Stimulated activated CD8-positive, alpha-beta memory T cell treated with anti-CD3 and anti-CD28 coated beads, Interleukin-7, amount 100 ng/mL, for 1 hour (primary cell): ENCODE data around the gene PTCD1.
A peak's percentile ranks its signal among the peaks of the same experiment; 100 is the strongest.
"Not testable (repeated sequence)": the region's sequence is repeated elsewhere in the genome, so short reads cannot be mapped to it uniquely, and the experiment has no call there.

Experiments
- DNase-seq, 2 donors: peaks; one replicate each; pipeline ENCODE4 v3.0.0-alpha.2; 2020; ENCODE audit warnings: low read depth in 2 of 2

Gene PTCD1

DNA sequence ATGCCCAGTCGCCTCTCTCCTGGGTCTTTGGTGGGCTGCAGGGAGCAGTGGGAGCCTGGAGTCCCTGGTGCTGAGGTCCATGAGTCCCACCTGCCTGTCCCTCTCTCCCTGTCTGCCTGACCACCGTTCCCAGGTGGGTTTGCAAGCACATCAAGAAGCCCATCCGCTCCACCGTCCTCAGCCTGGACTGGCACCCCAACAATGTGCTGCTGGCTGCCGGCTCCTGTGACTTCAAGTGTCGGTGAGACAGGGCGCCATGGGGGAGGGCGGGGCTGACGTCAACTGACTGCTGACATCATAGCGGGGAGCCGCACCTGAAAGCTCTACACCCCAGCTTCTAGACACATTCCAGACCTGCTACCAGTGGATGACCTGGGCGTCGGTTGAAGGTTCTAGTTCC lies 48.8 kb downstream of the PTCD1 start:
- DNase-seq = no peak

- no peak for DNase-seq
Measured at GRCh38 chr7:99387912-99388311, 50.7 kb downstream of the PTCD1 start.

GRCh38 chr7:99387239-99387635 lies 51.4 kb downstream of the PTCD1 start:
- DNase-seq = not testable (repeated sequence)

DNA sequence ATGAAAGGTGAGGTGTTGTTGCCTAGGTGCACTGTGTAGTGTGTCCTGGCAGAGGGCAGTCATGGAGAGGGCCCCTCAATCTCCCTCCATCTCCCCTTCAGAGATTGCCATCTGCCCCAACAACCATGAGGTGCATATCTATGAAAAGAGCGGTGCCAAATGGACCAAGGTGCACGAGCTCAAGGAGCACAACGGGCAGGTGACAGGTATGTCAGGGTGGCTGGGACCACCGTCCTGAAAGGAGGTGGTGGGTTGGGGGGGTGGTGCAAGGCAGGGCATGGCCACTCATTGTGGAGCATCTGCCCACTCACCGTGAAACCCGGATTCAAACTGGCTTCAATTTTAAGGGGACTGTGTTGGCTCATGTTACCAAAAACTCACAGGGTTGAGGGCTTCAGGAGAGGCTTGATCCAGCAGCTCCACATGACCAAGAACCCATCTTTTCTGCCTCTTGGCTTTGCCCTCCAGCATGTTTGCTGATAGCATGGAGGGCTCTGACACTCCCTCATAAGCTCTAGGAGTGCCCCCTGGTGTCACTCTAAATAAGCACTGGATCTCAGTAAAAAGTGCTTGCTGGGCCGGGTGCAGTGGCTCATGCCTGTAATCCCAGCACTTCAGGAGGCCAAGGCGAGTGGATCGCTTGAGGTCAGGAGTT lies 51.9 kb downstream of the PTCD1 start:
- DNase-seq = no peak

GRCh38 chr7:99385564-99385963 lies 53.0 kb downstream of the PTCD1 start:
- DNase-seq = no peak

- no peak for DNase-seq
Measured at GRCh38 chr7:99384523-99384922, 54.1 kb downstream of the PTCD1 start.

GRCh38 chr7:99383791-99384370 lies 54.7 kb downstream of the PTCD1 start:
- no peak for DNase-seq

- no peak for DNase-seq
Measured at GRCh38 chr7:99383203-99383602, 55.4 kb downstream of the PTCD1 start.

- no peak for DNase-seq
Measured at GRCh38 chr7:99381664-99382075, 56.9 kb downstream of the PTCD1 start.

GRCh38 chr7:99380823-99381663 lies 57.6 kb downstream of the PTCD1 start:
- peak; percentile 72 to 78 for DNase-seq

DNA sequence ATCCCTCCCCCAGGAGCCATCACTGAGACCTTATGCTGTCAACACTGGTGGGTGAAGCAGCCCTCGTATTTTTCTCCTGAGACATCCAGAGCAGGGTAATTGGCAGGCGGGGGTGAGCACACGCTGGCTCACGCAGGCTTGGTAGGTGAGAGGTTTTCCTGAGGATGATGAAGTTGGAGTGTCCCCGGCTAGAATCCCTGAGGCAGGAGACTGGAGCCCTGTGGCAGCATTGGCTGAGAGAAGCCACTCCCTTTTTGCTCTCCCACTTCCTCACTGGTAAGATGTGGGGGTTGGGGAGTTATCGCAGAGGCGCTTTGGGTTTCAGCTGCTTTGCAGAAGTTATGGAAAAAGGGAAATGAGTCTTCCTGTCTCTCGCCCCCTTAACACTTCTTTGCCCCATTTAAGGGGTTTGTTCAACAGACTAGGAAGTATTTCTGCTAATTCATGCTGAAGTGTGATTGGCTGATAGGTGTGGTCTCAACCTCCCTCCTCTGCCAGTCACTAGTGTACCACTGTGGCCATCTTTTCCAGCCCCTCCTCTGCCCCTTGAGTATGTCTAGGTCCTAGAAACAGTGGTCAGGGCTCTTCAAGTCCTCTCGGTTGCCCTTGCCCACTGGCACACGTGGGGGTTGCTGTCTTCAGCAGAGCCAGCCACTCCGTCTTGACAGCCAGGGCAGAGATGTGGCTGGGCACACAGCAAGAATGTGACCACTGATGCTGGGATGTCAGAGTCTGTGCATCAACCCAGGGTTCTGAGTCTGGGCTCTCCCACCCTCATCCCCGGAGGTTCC lies 58.4 kb downstream of the PTCD1 start:
- no peak for DNase-seq

- DNase-seq = not testable (repeated sequence)
Measured at GRCh38 chr7:99379693-99380031, 58.9 kb downstream of the PTCD1 start.

GRCh38 chr7:99379043-99379577 lies 59.5 kb downstream of the PTCD1 start:
- no peak for DNase-seq

GRCh38 chr7:99375070-99375807 lies 63.4 kb downstream of the PTCD1 start:
- DNase-seq = no peak

DNA sequence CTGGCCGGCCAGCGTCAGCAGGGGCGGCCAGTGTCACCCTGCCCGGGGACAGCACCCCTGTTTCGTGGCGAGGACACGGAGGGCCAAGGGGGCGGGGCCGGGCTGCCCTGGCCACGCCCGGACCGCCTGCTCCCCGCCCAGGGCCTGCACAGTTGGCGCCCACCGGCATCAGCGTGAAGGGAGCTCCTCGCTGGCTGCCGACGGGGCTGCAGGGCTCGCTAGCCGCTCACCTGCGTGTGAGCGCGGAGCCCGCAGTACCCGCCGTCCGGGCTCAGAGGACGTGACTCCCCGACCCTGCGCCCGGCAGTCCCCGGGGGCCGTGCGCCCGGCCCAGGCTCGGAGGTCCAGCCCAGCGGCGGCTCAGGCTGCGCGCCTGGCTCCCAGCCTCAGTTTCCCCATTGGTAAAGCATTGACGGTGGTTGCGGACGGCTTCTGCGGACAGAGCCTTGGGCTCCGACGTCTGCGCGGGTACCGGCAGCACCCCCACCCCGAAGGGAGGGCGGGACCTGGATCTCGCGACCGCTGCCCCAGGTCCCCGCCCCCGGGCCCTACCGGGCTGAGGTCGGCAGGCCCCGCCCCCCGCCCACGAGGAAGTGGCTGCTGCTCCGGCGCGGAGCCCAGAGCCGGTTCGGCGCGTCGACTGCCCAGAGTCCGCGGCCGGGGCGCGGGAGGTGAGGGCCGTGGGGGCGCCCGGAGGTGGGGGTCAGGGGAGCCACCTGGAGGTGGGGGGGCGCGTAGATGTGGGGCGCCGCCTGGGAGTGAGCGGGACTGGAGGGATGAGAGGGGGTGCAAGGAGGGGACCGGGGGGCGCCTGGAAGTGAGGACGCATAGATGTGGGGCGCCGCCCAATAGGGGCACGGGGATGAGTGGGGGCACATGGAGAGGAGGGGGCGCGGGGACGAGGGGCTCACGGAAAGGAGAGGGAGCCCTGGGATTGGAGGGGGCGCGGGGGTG lies 64.2 kb downstream of the PTCD1 start, which contains the start of gene ARPC1B:
Gene ARPC1B (plus strand): TSS at position 620 of the 954 bp plus-strand sequence. CDS start 10,985 bp downstream, outside the sequence.
- peak; percentile 67 to 72 for DNase-seq

DNA sequence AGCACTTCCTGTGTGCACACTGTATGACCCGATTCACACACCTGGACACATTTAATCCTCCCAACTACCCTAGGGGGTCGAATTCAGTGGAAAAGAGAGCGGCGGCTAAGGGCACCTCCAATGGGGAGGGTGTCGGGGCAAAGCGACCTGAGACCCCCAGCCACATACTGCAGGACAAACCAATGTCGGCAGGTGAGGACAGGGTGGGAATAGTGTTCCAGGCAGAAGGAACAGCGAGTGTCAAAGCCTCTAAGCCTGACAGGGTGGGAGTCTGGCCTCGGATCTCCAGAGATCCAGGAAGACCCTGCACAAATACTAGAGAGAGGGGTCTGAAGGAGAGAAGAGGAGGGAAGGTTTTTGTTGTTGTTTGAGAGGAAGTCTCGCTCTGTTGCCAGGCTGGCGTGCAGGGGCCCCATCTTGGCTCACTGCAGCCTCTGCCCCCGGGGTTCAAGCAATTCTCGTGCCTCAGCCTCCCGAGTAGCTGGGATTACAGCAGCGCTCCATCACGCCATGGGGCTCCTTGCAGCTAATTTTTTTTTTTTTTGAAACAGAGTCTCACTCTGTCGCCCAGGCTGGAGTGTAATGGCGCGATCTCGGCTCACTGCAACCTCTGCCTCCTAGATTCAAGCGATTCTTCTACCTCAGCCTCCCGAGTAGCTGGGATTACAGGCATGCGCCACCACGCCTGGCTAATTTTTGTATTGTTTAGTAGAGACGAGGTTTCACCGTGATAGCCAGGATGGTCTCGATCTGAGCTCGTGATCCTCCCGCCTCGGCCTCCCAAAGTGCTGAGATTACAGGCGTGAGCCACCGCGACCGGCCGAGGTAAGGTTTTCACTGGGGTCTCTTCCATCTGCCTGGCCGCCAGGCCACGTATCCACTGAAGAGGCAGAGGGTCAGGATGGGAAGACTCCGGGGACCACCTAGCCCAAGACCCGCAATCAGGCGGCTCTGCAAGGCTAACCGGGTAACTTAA lies 65.2 kb downstream of the PTCD1 start:
- no peak for DNase-seq

DNA sequence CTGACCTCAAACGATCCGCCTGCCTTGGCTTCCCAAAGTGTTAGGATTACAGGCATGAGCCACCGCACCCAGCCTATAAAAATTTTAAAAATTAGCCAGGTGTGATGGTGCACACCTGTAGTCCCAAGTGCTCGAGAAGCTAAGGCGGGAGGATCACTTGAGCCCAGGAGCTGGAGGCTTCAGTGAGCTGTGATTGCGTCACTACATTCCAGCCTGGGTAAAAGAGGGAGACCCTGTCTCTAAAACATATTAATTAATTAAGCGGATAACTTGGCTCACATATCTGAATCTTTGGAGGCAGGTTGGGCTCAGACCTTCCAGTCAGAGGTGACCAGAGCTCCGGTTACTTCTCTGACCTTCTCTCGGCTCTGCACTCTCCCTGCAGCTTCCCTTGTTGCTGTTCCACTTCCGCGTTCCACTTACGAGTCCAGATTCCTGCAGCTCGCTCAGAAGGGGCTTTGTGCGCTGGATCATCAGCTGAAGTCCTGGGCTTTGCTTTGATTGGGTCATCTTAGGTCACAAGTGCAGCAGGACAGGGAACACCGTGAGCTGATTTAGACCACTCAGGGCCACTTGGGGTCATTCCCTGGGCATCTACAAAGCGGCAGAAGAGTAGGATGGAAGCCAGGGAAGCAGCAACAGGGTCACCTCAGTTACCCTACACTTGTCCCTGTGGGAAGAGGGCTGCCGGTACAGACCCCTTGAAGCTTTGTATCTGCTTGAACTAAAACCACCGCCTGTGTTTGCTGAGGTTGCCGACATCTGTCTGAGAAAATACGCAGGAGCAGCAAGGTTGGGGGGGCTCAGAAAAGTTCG lies 66.1 kb downstream of the PTCD1 start:
- DNase-seq = no peak
